ENCODE results near the gene BAG3. TPM values are rescaled to one million over a fixed set of nuclear protein-coding genes. Genes with fewer than 3 reads are reported as not detected.

The BAG3 gene
- total and polyA plus RNA-seq, 3 donors from 2014 or later: 36.7 to 50.3 (median 44.8) TPM

DNA sequence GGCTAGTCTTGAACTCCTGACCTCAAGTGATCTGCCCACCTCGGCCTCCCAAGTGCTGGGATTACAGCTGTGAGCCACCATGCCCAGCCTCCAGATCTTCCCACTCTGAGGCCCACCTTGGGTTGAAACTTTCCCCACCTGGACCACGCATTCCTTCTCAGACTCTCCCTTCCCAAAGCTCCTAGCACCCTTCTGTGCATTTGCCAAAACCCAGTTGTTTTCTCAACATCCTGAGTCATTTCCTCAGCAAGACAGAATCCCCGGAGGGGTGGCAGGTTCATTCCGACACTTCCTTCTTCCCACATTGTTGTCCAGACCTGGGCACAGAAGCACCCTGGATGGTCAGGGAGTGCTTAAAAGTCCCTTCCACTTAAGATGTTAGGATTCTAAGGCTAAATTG is 28.9 kb downstream of the BAG3 start:
- H3K27me3 ChIP-seq: no peaks in the 10 kb centered on the region
- H3K9me3 ChIP-seq: no peaks in the 10 kb centered on the region
- no peak overlapping the region for H3K27ac ChIP-seq
- DNase-seq: no peak
- H3K36me3 ChIP-seq (ENCODE audit: low read depth, missing control alignments): no peaks in the 10 kb centered on the region
- TF ChIP-seq, protein P1, sequence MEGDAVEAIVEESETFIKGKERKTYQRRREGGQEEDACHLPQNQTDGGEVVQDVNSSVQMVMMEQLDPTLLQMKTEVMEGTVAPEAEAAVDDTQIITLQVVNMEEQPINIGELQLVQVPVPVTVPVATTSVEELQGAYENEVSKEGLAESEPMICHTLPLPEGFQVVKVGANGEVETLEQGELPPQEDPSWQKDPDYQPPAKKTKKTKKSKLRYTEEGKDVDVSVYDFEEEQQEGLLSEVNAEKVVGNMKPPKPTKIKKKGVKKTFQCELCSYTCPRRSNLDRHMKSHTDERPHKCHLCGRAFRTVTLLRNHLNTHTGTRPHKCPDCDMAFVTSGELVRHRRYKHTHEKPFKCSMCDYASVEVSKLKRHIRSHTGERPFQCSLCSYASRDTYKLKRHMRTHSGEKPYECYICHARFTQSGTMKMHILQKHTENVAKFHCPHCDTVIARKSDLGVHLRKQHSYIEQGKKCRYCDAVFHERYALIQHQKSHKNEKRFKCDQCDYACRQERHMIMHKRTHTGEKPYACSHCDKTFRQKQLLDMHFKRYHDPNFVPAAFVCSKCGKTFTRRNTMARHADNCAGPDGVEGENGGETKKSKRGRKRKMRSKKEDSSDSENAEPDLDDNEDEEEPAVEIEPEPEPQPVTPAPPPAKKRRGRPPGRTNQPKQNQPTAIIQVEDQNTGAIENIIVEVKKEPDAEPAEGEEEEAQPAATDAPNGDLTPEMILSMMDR (IDR thresholded peaks at IDR 0.05): no peak
- H3K4me1 ChIP-seq: no peaks in the 10 kb centered on the region
- intact Hi-C loops (cut with DNase I; ENCODE audit: low total_unique reads): no loop called here
- no peak overlapping the region for H3K4me3 ChIP-seq
- 77 to 83% methylated on average over 4 of the region's 4 CpGs for WGBS, 2 donors

DNA sequence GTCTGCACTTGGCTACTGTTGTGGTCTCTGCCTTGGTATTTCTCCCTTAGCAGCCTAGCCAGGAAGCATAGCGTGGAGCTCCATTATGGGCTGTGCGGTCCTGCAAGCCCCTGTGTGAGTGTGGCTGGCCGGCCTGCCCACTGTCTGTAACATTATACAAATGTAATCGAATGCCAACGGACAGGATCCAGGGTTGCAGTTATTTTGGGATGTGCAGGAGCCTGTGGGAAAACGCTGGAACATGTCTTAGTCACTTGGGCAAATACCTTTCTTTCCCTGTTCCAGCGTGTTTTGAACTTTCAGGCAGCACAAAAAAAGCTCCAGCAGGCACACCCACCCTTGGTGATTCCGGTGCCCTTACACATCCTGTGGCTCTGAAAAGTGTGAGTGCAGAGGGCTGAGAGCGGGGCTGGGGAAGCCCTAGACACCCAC is 29.5 kb downstream of the BAG3 start:
- H3K36me3 ChIP-seq (ENCODE audit: low read depth, missing control alignments): no peaks in the 10 kb centered on the region
- 72 to 78% methylated on average over 9 of the region's 9 CpGs for WGBS, 2 donors
- H3K9me3 ChIP-seq: no peaks in the 10 kb centered on the region
- H3K4me3 ChIP-seq: no peak overlapping the region
- intact Hi-C loops (cut with DNase I; ENCODE audit: low total_unique reads): no loop called here
- TF ChIP-seq, protein P1 (IDR thresholded peaks at IDR 0.05): no peak
- TF ChIP-seq POLR2A (IDR thresholded peaks at IDR 0.05): no peak
- no peaks in the 10 kb centered on the region for H3K4me1 ChIP-seq
- H3K27me3 ChIP-seq: no peaks in the 10 kb centered on the region
- no peak overlapping the region for H3K27ac ChIP-seq
- no peak for DNase-seq

DNA sequence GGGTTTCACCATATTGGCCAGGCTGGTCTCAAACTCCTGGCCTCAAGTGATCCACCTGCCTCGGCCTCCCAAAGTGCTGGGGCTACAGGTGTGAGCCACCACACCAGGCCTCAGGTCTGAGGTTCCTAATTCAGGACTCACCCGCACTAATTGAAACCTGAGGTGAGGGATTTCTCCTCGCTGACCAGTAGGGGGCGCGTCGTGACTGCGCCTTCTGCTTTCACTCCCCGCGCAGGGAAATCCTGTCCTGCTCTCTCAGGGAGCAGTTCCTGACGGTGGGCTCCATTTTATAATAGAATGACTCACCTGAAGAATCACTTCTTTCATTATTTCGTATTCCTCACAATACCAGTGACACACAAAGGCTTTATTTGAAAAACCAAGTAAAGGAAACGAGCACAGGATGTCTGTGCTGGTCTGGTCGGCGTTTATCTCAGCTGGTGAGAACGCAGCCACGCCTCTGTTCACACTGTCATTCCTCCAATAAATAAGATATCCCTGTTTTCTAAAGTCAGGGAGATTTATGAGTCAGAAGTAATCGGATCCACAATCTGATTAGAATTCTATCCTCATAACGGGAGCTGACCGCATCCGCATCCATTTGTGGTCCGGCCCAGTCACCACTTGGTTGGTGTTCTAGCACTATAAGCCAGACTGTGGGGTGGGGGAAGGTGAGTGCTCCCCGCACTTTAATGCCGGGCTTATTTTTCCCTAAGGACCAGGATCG is 35.4 kb downstream of the BAG3 start:
- intact Hi-C loops (cut with DNase I; ENCODE audit: low total_unique reads): no loop called here
- Histone ChIP-seq H3K9me3 (no peaks in the 10 kb centered on the region), H3K4me1 (no peaks in the 10 kb centered on the region), H3K4me3 (peak overlapping the region; percentile 15 to 30), H3K27ac (peak overlapping the region in 1 of 2 donors; percentile 14), H3K27me3 (no peaks in the 10 kb centered on the region), H3K36me3 (ENCODE audit: low read depth, missing control alignments) (no peaks in the 10 kb centered on the region)
- 14 to 18% methylated on average over 23 to 24 of the region's 24 CpGs for WGBS, 2 donors
- TF ChIP-seq, protein P1 (IDR thresholded peaks at IDR 0.05): peak; percentile 83 to 96 (median 85)
- TF ChIP-seq POLR2A (IDR thresholded peaks at IDR 0.05): no peak
- peak; percentile 80 for DNase-seq

DNA sequence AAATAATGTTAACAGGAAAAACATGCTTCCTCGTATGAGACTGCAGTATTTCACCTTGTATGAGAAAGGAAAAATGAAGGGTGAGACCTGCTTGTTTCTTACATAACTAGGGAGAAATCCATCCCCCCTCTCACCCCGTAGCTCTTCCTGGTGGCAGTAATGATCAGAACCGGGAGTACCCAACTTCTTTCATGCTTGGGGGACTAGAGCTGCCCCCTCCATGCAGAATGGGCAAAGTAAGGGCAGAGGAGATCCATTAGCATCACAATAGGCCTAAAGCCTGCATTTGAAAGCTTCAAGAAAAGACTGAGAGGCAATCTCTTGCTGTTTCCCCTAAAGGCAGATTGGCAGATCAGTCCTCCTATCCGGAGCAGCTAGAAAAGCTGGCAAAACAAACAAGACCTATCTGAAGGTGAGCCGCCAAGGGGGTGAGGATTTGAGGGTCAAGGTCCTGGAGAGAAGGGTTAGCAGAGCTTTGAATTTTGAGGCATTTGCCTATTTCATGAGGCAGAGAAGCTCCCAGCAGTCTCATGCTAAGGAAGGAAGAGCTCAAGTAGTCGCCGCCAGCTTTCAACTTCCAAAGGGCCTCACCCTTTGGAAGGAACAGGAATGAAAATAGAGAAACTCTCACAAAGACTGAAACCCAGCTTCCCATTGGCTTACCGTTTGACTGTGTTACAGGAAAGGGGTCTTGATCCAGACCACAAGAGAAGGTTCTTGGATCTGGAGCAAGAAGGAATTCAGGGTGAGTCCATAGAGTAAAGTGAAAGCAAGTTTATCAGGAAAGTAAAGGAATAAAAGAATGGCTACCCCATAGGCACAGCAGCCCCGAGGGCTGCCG is 36.2 kb downstream of the BAG3 start:
- Histone ChIP-seq H3K4me3 (peak overlapping the region in 1 of 2 donors; percentile 30), H3K36me3 (ENCODE audit: low read depth, missing control alignments) (no peaks in the 10 kb centered on the region), H3K27ac (peak overlapping the region in 1 of 2 donors; percentile 14), H3K27me3 (no peaks in the 10 kb centered on the region), H3K9me3 (no peaks in the 10 kb centered on the region), H3K4me1 (no peaks in the 10 kb centered on the region)
- intact Hi-C loops (cut with DNase I; ENCODE audit: low total_unique reads): no loop called here
- no peak for TF ChIP-seq POLR2A (IDR thresholded peaks at IDR 0.05)
- TF ChIP-seq, protein P1 (IDR thresholded peaks at IDR 0.05): no peak
- no peak for DNase-seq
- 53 to 60% methylated on average over 10 of the region's 10 CpGs for WGBS, 2 donors
